Smooth muscle cell (in vitro differentiated cells): ENCODE measurements around the gene TGFB2. TPM values are rescaled to one million over a fixed set of nuclear protein-coding genes. Genes with fewer than 3 reads are reported as not detected.
"Not testable (repeated sequence)": the region's sequence is repeated elsewhere in the genome, so short reads cannot be mapped to it uniquely, and the experiment has no call there.

Source experiments
- DNase-seq: peaks from one replicate; lab custom pipeline; 2025; ENCODE audit not compliant: unreplicated experiment; lab: John Stamatoyannopoulos, UW
- H2AFZ ChIP-seq: fragments of 200-600 bp; sonication (generic); 2 replicates; pipeline ENCODE4 v1.6.0; 2016; ENCODE audit warnings: antibody characterized with exemption, low read depth, mild to moderate bottlenecking
- H3F3A ChIP-seq: fragments of 200-600 bp; sonication (generic); 2 replicates; pipeline ENCODE4 v1.6.0; 2017; ENCODE audit warnings: antibody characterized with exemption, low read depth
- H3K27ac ChIP-seq: fragments of 200-600 bp; sonication (generic); 2 replicates; pipeline ENCODE4 v1.5.1; 2016; ENCODE audit warnings: low read depth, mild to moderate bottlenecking
- H3K27me3 ChIP-seq: fragments of 200-600 bp; sonication (generic); 2 replicates; pipeline ENCODE4 v1.6.1; 2016; ENCODE audit warnings: low read depth, mild to moderate bottlenecking
- H3K36me3 ChIP-seq: fragments of 200-600 bp; sonication (generic); 2 replicates; pipeline ENCODE4 v1.5.1; 2016; ENCODE audit warnings: low read depth
- H3K4me1 ChIP-seq: fragments of 200-600 bp; sonication (generic); 2 replicates; pipeline ENCODE4 v1.5.1; 2016; ENCODE audit warnings: low read depth
- H3K4me2 ChIP-seq: fragments of 200-600 bp; sonication (generic); 2 replicates; pipeline ENCODE4 v1.6.0; 2016; ENCODE audit warnings: mild to moderate bottlenecking
- H3K4me3 ChIP-seq: fragments of 200-600 bp; sonication (generic); 2 replicates; pipeline ENCODE4 v1.5.1; 2016; ENCODE audit warnings: mild to moderate bottlenecking
- H3K79me2 ChIP-seq: fragments of 200-600 bp; sonication (generic); 2 replicates; pipeline ENCODE4 v1.6.0; 2016; ENCODE audit warnings: low read depth, mild to moderate bottlenecking
- H3K9ac ChIP-seq: fragments of 200-600 bp; sonication (generic); 2 replicates; pipeline ENCODE4 v1.6.0; 2016; ENCODE audit warnings: low read depth
- H3K9me3 ChIP-seq: fragments of 200-600 bp; sonication (generic); replicated peaks from 2 replicates; pipeline ENCODE4 v1.5.1; 2016; ENCODE audit warnings: low read depth
- H4K20me1 ChIP-seq: fragments of 200-600 bp; sonication (generic); 2 replicates; pipeline ENCODE4 v1.6.0; 2016; ENCODE audit warnings: low read depth
- CTCF ChIP-seq: fragments of 200-600 bp; sonication (generic); IDR thresholded peaks from 2 replicates; pipeline ENCODE4 v1.5.1; 2017; ENCODE audit warnings: borderline replicate concordance, mild to moderate bottlenecking, antibody characterized with exemption; ENCODE audit not compliant: insufficient read depth, poor library complexity, severe bottlenecking
- WGBS: methylation state at CpG from one replicate; pipeline ENCODE4 v1.1.7; 2016; ENCODE audit warnings: low lambda C conversion rate; 5-methylcytosine and 5-hydroxymethylcytosine counted together
- polyA plus RNA-seq: library from polyadenylated mRNA; unstranded; fragments of >200 nt; fragmentation: Nextera tagmentation; extraction: Ambion mirVana; gene quantifications from 2 replicates; pipeline ENCODE4 v1.2.1, GENCODE V29; 2016
- total RNA-seq: library from RNA; depleted of rRNA; stranded (reverse); fragments of >200 nt; gene quantifications from 2 replicates; pipeline ENCODE4 v1.2.3, GENCODE V29; 2014

The TGFB2 gene
- total and polyA plus RNA-seq, 2 experiments from 2014 or later, result 29.1 to 63.3 TPM

DNA sequence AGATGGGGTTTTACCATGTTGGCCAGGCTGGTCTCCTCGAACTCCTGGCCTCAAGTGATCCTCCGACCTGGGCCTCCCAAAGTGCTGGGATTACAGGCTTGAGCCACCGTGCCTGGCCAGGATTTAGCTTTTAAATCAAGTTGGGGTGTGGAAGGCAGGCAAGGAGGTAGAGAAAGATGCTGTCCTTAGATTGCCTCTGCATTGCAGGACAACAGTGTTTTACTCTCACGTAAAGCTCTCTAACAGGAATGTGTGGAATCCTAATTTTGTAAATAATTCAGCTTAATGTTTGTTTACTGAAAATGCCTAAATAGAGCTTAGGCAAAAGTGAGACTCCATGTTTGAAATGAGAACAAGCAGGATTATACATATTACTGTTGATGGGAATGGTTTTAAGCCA lies 29.5 kb upstream of the TGFB2 start:
- Histone ChIP-seq H3K9ac (no peak overlapping the region), H3K27me3 (no peaks in the 10 kb centered on the region), H3K36me3 (no peaks in the 10 kb centered on the region), H3K4me1 (no peaks in the 10 kb centered on the region), H4K20me1 (no peaks in the 10 kb centered on the region), H3K79me2 (no peaks in the 10 kb centered on the region), H3F3A (no peaks in the 10 kb centered on the region), H3K4me3 (no peak overlapping the region), H2AFZ (no peak overlapping the region), H3K27ac (no peak overlapping the region), H3K9me3 (no peaks in the 10 kb centered on the region), H3K4me2 (no peak overlapping the region)
- TF ChIP-seq CTCF, result no peak
- no peak for DNase-seq
- WGBS, result 86% methylated on average over 4 of the region's 4 CpGs

DNA sequence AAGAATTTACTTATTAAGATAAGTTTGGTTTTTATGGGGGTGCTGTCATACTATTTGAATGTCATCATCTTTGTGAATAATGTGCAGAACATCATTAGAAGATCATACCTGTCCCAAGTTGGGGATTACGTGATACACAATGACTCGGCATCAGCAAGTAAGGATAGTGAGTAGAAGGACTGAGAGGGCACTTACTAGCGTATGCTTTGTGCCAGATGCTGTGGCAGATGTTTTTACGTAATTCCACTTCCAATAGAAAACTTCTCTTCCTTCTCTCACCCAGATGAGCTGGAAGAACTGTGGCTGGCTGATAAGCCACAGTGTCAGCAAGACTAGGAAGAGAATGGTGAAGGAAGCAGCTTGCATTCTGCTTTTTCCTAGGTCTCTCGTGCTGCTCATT lies 28.1 kb upstream of the TGFB2 start:
- no peaks in the 10 kb centered on the region for H4K20me1 ChIP-seq
- 73% methylated on average over 5 of the region's 5 CpGs for WGBS
- H2AFZ ChIP-seq, result no peak overlapping the region
- no peak for TF ChIP-seq CTCF
- no peaks in the 10 kb centered on the region for H3K36me3 ChIP-seq
- no peaks in the 10 kb centered on the region for H3F3A ChIP-seq
- no peaks in the 10 kb centered on the region for H3K79me2 ChIP-seq
- H3K4me1 ChIP-seq, result no peaks in the 10 kb centered on the region
- no peak overlapping the region for H3K9ac ChIP-seq
- no peak for DNase-seq
- no peak overlapping the region for H3K4me2 ChIP-seq
- no peak overlapping the region for H3K4me3 ChIP-seq
- H3K27ac ChIP-seq, result no peak overlapping the region
- H3K27me3 ChIP-seq, result no peaks in the 10 kb centered on the region
- H3K9me3 ChIP-seq, result no peaks in the 10 kb centered on the region

DNA sequence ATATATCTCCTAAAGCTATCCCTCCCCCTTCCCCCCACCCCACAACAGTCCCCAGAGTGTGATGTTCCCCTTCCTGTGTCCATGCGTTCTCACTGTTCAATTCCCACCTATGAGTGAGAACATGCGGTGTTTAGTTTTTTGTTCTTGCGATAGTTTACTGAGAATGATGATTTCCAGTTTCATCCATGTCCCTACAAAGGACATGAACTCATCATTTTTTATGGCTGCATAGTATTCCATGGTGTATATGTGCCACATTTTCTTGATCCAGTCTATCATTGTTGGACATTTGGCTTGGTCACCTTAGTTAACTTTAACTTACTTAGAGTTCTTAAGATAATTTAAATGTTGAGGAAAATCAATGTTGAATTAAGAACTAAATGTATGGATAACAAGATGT lies 25.0 kb upstream of the TGFB2 start:
- H2AFZ ChIP-seq, H3K27me3 ChIP-seq, H3K4me1 ChIP-seq, H4K20me1 ChIP-seq, H3K9me3 ChIP-seq, H3K4me3 ChIP-seq, H3K9ac ChIP-seq, DNase-seq, H3K79me2 ChIP-seq, H3F3A ChIP-seq, H3K36me3 ChIP-seq, H3K27ac ChIP-seq, H3K4me2 ChIP-seq: not testable (repeated sequence)
- WGBS, result no CpG with 5 or more reads among the region's 3 CpGs

DNA sequence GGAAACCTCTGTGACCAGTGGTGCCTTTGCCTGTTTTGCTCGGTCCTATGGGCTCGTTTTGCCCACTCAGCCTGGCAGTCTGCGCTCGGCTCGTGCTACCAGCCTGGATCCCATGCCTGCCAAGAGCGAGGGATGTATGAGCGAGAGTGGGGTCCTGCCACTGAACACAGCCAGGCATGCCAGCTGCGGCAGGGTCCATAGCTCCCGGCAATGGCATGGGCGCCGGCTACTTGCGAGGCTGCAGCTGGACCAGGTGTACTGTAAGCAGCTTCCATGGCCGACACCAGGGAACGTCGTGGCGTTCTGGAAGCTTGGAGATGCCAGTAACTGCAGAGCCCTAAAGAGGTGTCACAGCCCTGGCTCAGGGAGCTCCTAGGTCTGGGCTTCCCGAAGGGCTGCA lies 22.4 kb upstream of the TGFB2 start:
- Histone ChIP-seq H4K20me1 (no peaks in the 10 kb centered on the region), H3K9me3 (no peaks in the 10 kb centered on the region), H2AFZ (no peak overlapping the region), H3K79me2 (no peaks in the 10 kb centered on the region), H3K4me2 (no peak overlapping the region), H3K4me1 (no peaks in the 10 kb centered on the region), H3K4me3 (no peak overlapping the region), H3K9ac (no peak overlapping the region), H3K27me3 (no peaks in the 10 kb centered on the region), H3K36me3 (peaks cover 4% of the 10 kb centered on the region), H3F3A (no peaks in the 10 kb centered on the region), H3K27ac (no peak overlapping the region)
- no peak for TF ChIP-seq CTCF
- DNase-seq, result no peak
- 97% methylated on average over 17 of the region's 17 CpGs for WGBS
